Hematopoietic multipotent progenitor cell (in vitro differentiated cells): ENCODE results near the gene PDE6D. TPM values are rescaled to one million over a fixed set of nuclear protein-coding genes. Genes with fewer than 3 reads are reported as not detected.

Experiments used
- DNase-seq, 3 donors: peaks; one replicate each; pipeline ENCODE4 v3.0.0-alpha.2; 2011 to 2015; ENCODE audit warnings: low read depth in 2 of 3, low spot score in 2 of 3
- total RNA-seq: library from RNA; depleted of rRNA; stranded (reverse); fragments of >200 nt; gene quantifications from one replicate; pipeline ENCODE4 v1.2.3, GENCODE V29; 2012

Gene PDE6D
- 14.5 TPM for total RNA-seq

- peak; percentile 95 to 96 (median 95) for DNase-seq
These were observed at the start of gene PDE6D for GRCh38 chr2:231780909-231781797. PDE6D (minus strand) TSS chr2:231781282; CDS start chr2:231781114, 168 bp downstream.

GRCh38 chr2:231821908-231822307 lies 40.8 kb upstream of the PDE6D start:
- DNase-seq = no peak

GRCh38 chr2:231820786-231821303 lies 39.8 kb upstream of the PDE6D start:
- DNase-seq = no peak

GRCh38 chr2:231819447-231820042 lies 38.5 kb upstream of the PDE6D start:
- no peak for DNase-seq

- no peak for DNase-seq
These were observed 35.4 kb upstream of the PDE6D start for GRCh38 chr2:231816327-231817026.

GRCh38 chr2:231810905-231811304 lies 29.8 kb upstream of the PDE6D start:
- DNase-seq = no peak

GRCh38 chr2:231807020-231807419 lies 25.9 kb upstream of the PDE6D start:
- DNase-seq = no peak

- no peak for DNase-seq
These were observed 22.5 kb upstream of the PDE6D start for GRCh38 chr2:231803501-231804138.

- peak in 2 of 3 donors; percentile 20 to 38 for DNase-seq
These were observed 19.5 kb upstream of the PDE6D start for GRCh38 chr2:231800493-231801091.

- DNase-seq = peak in 2 of 3 donors; percentile 29 to 45
These were observed 14.6 kb upstream of the PDE6D start for GRCh38 chr2:231795525-231796327.

GRCh38 chr2:231794383-231794782 lies 13.3 kb upstream of the PDE6D start:
- no peak for DNase-seq

GRCh38 chr2:231791107-231791506 lies 10.0 kb upstream of the PDE6D start:
- DNase-seq = no peak

GRCh38 chr2:231786917-231787292 lies 5.8 kb upstream of the PDE6D start:
- DNase-seq = no peak

- peak; percentile 66 to 89 (median 88) for DNase-seq
These were observed 5.3 kb upstream of the PDE6D start, which contains the start of gene COPS7B for GRCh38 chr2:231786177-231786916. COPS7B (plus strand) TSS chr2:231786445; CDS start chr2:231788571, 2,126 bp downstream.

GRCh38 chr2:231785822-231786176 lies 4.7 kb upstream of the PDE6D start:
- DNase-seq = no peak

GRCh38 chr2:231785413-231785812 lies 4.3 kb upstream of the PDE6D start:
- no peak for DNase-seq

- DNase-seq = peak in 2 of 3 donors; percentile 19 to 27
These were observed 980 bp upstream of the PDE6D start for GRCh38 chr2:231781798-231782726.
